Measurements from ENCODE around the gene ZNF235. TPM values are rescaled to one million over a fixed set of nuclear protein-coding genes. Genes with fewer than 3 reads are reported as not detected.
"Not testable (repeated sequence)": the region's sequence is repeated elsewhere in the genome, so short reads cannot be mapped to it uniquely, and the experiment has no call there.

Gene ZNF235
- total RNA-seq, 1 experiment from 2014 or later, result 1.0 TPM

DNA sequence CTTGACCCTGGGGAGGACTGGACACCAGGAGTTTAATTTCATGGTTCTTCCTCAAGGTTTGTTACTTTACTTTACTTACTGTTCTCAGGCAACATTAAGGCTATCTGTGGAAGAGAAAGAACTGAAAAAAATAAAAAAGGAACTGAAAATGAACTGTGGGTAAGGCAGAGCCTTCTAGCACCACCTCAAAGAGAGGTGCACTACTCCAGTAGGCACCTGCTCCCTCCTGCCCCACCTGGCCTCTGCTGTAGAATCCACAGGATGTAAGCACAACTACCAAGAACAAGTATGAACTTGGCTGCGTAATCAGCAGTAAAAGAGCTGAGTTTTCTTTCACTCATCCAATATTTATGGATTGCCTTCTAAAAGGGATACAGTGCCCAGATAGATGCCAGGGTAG lies 39.4 kb upstream of the ZNF235 start:
- ATAC-seq (no peak), DNase-seq (no peak)
- no peak overlapping the region for H3K9ac ChIP-seq (ENCODE audit: low read length)
- no peaks in the 10 kb centered on the region for H3K27me3 ChIP-seq (ENCODE audit: low read length)
- no peak overlapping the region for H3K27ac ChIP-seq (ENCODE audit: low read length)
- ChIA-PET POLR2A (ENCODE audit: unreplicated experiment) (interaction anchor here (0.6 kb wide), 1 partner anchor 178 kb away, joined by 3 read pairs; no protein-coding TSS in a partner anchor), CTCF (no interaction called here)
- intact Hi-C loops (cut with micrococcal nuclease), result no loop called here
- H3K4me1 ChIP-seq (ENCODE audit: insufficient read depth, low read length), result no peaks in the 10 kb centered on the region
- H2AFZ ChIP-seq (ENCODE audit: low read length), result no peak overlapping the region
- TF ChIP-seq EZH2phosphoT487 (IDR thresholded peaks at IDR 0.05; ENCODE audit: borderline replicate concordance, low read length) (no peak), EZH2 (IDR thresholded peaks at IDR 0.05; ENCODE audit: low read length, unreplicated experiment) (no peak)
- TF ChIP-seq, protein P1, sequence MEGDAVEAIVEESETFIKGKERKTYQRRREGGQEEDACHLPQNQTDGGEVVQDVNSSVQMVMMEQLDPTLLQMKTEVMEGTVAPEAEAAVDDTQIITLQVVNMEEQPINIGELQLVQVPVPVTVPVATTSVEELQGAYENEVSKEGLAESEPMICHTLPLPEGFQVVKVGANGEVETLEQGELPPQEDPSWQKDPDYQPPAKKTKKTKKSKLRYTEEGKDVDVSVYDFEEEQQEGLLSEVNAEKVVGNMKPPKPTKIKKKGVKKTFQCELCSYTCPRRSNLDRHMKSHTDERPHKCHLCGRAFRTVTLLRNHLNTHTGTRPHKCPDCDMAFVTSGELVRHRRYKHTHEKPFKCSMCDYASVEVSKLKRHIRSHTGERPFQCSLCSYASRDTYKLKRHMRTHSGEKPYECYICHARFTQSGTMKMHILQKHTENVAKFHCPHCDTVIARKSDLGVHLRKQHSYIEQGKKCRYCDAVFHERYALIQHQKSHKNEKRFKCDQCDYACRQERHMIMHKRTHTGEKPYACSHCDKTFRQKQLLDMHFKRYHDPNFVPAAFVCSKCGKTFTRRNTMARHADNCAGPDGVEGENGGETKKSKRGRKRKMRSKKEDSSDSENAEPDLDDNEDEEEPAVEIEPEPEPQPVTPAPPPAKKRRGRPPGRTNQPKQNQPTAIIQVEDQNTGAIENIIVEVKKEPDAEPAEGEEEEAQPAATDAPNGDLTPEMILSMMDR (conservative IDR thresholded peaks at IDR 0.05; ENCODE audit: low read depth, low read length), result no peak
- H3K9me2 ChIP-seq (replicated peaks; ENCODE audit: low read length), result no peaks in the 10 kb centered on the region
- H3K9me3 ChIP-seq (ENCODE audit: low read length), result no peaks in the 10 kb centered on the region
- H3K79me2 ChIP-seq (ENCODE audit: low read length), result no peaks in the 10 kb centered on the region
- BruUV-seq (replicated peaks), result no TSS peak
- H4K20me1 ChIP-seq (ENCODE audit: low read length), result no peaks in the 10 kb centered on the region
- no peak overlapping the region for H3K4me2 ChIP-seq (ENCODE audit: low read length)
- H3K4me3 ChIP-seq (ENCODE audit: low read length), result no peak overlapping the region
- H3F3A ChIP-seq (ENCODE audit: low read length, unreplicated experiment), result no peaks in the 10 kb centered on the region
- peaks cover 9% of the 10 kb centered on the region; the same call in 1 of the 2 replicates for H3K36me3 ChIP-seq (ENCODE audit: low read depth, low read length)

DNA sequence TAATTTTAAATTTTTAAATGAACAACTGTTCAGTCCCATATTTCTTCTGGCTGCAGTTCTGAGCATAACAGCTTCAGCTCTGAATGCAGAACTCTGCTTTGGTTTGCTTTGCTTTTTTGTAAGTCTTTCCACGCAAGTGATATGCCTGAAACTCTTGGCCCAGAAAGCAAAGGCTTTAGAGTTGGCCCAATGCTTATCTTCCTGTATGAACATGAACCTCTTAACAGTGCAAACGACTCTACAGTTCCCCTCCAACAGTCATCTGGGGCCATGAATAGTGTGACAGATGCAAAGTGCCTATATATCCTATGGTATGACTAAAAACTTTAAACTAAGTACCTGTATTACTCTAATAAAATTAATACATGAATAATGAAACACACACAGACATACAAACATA lies 37.0 kb upstream of the ZNF235 start:
- Histone ChIP-seq H3K27me3 (ENCODE audit: low read length) (no peaks in the 10 kb centered on the region), H3K9me2 (replicated peaks; ENCODE audit: low read length) (no peaks in the 10 kb centered on the region), H3K9ac (ENCODE audit: low read length) (no peak overlapping the region), H3F3A (ENCODE audit: low read length, unreplicated experiment) (no peaks in the 10 kb centered on the region), H3K4me2 (ENCODE audit: low read length) (no peak overlapping the region), H4K20me1 (ENCODE audit: low read length) (no peaks in the 10 kb centered on the region), H3K79me2 (ENCODE audit: low read length) (no peaks in the 10 kb centered on the region), H3K36me3 (ENCODE audit: low read depth, low read length) (peaks cover 17% of the 10 kb centered on the region), H3K9me3 (ENCODE audit: low read length) (no peaks in the 10 kb centered on the region), H3K4me3 (ENCODE audit: low read length) (no peak overlapping the region), H2AFZ (ENCODE audit: low read length) (no peak overlapping the region), H3K27ac (ENCODE audit: low read length) (no peak overlapping the region), H3K4me1 (ENCODE audit: insufficient read depth, low read length) (no peaks in the 10 kb centered on the region)
- TF ChIP-seq EZH2phosphoT487 (IDR thresholded peaks at IDR 0.05; ENCODE audit: borderline replicate concordance, low read length) (no peak), EZH2 (IDR thresholded peaks at IDR 0.05; ENCODE audit: low read length, unreplicated experiment) (no peak)
- TF ChIP-seq, protein P1 (conservative IDR thresholded peaks at IDR 0.05; ENCODE audit: low read depth, low read length), result no peak
- ChIA-PET CTCF (no interaction called here), POLR2A (ENCODE audit: unreplicated experiment) (no interaction called here)
- intact Hi-C loops (cut with micrococcal nuclease), result no loop called here
- no peak for DNase-seq
- no TSS peak for BruUV-seq (replicated peaks)
- ATAC-seq, result no peak

DNA sequence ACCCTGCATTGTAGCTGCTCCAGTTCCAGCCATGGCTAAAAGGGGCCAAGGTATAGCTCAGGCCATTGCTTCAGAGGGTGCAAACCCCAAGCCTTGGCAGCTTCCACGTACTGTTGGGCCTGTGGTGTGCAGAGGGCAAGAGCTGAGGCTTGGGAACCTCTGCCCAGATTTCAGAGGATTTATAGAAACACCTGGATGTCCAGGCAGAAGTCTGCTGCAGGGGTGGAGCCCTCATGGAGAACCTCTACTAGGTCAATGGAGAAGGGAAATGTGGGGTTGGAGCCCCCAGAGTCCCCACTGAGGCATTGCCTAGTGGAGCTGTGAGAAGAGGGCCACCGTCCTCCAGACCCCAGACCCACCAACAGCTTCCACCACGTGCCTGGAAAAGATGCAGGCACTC lies 29.8 kb upstream of the ZNF235 start:
- H3K4me2 ChIP-seq (ENCODE audit: low read length); BruUV-seq (replicated peaks); H2AFZ ChIP-seq (ENCODE audit: low read length); H3K4me1 ChIP-seq (ENCODE audit: insufficient read depth, low read length); intact Hi-C loops (cut with micrococcal nuclease); H3K79me2 ChIP-seq (ENCODE audit: low read length); H4K20me1 ChIP-seq (ENCODE audit: low read length); H3K9me2 ChIP-seq (replicated peaks; ENCODE audit: low read length); DNase-seq; ATAC-seq; H3K9ac ChIP-seq (ENCODE audit: low read length); H3K4me3 ChIP-seq (ENCODE audit: low read length); CTCF ChIA-PET; H3K9me3 ChIP-seq (ENCODE audit: low read length); H3F3A ChIP-seq (ENCODE audit: low read length, unreplicated experiment); POLR2A ChIA-PET (ENCODE audit: unreplicated experiment); H3K27me3 ChIP-seq (ENCODE audit: low read length); H3K27ac ChIP-seq (ENCODE audit: low read length): not testable (repeated sequence)
- H3K36me3 ChIP-seq (ENCODE audit: low read depth, low read length), result peaks cover 83% of the 10 kb centered on the region
